Panc1 (cell line): ENCODE data around the gene CACNA1A.

ENCODE experiments used
- CTCF ChIP-seq: fragments of 450-650 bp; IDR thresholded peaks from 2 replicates; pipeline ENCODE4 v1.5.1; 2017; ENCODE audit warnings: mild to moderate bottlenecking
- POLR2AphosphoS5 ChIP-seq: IDR thresholded peaks from 2 replicates; pipeline ENCODE4 v1.6.1; 2012; ENCODE audit warnings: mild to moderate bottlenecking, low read depth, low read length, moderate library complexity
- REST ChIP-seq, 2 experiments: IDR thresholded peaks; 2 replicates each; pipeline ENCODE4 v1.6.1; 2011 to 2012; ENCODE audit warnings: low read depth in 2 of 2, control low read depth in 1 of 2, low read length in 1 of 2, mild to moderate bottlenecking in 1 of 2, moderate library complexity in 1 of 2; ENCODE audit not compliant: insufficient read depth in 1 of 2

GRCh38 chr19:13539332-13539731 is 33.1 kb upstream of the CACNA1A start:
- TF ChIP-seq POLR2AphosphoS5 (no peak), CTCF (no peak), REST (IDR thresholded peaks at IDR 0.05; ENCODE audit: insufficient read depth in 1 of 2, low read depth in 2 of 2, low read length in 1 of 2) (no peak)
